Measurements from ENCODE around the gene TRMT2B. TPM values are rescaled to one million over a fixed set of nuclear protein-coding genes. Genes with fewer than 3 reads are reported as not detected.

The TRMT2B gene
- total RNA-seq, 1 donor from 2014 or later, result 5.0 TPM

DNA sequence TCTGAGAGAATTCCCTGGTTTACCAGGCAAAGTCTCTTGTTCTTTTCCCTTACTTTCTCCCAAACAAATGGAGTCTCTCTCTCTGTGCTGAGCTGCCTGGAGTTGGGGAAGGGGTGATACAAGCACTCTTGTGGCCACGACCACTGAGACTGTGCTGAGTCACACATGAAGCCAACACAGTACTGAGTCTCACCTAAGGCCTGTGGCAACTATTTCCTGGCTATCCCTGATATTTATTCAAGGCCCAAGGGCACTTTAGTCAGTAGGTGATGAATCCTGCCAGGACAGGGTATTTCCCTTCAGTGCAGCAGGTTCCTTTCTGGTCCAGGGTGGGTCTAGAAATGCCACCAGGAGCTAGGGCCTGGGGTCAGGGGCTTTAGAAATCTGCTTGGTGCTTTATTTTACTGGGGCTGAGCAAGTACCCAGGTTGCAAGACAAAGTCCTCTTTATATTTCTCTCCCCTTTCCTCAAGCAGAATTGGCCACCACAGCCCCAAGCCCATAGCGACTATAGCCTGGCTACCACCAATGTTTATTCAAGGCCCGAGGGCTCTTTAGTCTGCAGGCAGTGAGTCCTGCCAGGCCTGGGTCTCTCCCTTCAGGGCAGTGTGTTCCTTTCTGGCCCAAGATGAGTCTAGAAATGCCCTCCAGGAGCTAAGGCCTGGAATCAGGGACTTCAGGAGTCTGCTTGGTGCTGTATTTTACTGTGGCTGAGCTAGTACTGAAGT is 71.9 kb downstream of the TRMT2B start:
- H3K4me3 ChIP-seq (ENCODE audit: low read depth, low read length), result no peak overlapping the region
- no peak for DNase-seq (ENCODE audit: low read depth)
- TF ChIP-seq CTCF (conservative IDR thresholded peaks at IDR 0.05; ENCODE audit: low read depth, low read length), result no peak

GRCh38 chrX:100976211-100976610 is 75.7 kb downstream of the TRMT2B start:
- TF ChIP-seq CTCF (conservative IDR thresholded peaks at IDR 0.05; ENCODE audit: low read depth, low read length), result no peak
- DNase-seq (ENCODE audit: low read depth), result no peak
- H3K4me3 ChIP-seq (ENCODE audit: low read depth, low read length), result no peak overlapping the region

- H3K4me3 ChIP-seq (ENCODE audit: low read depth, low read length), result no peak overlapping the region
- no peak for DNase-seq (ENCODE audit: low read depth)
- TF ChIP-seq CTCF (conservative IDR thresholded peaks at IDR 0.05; ENCODE audit: low read depth, low read length), result no peak
Measured at GRCh38 chrX:100975212-100975611, 76.7 kb downstream of the TRMT2B start.

GRCh38 chrX:100973411-100973810 is 78.5 kb downstream of the TRMT2B start:
- no peak for TF ChIP-seq CTCF (conservative IDR thresholded peaks at IDR 0.05; ENCODE audit: low read depth, low read length)
- H3K4me3 ChIP-seq (ENCODE audit: low read depth, low read length), result no peak overlapping the region
- DNase-seq (ENCODE audit: low read depth), result no peak

DNA sequence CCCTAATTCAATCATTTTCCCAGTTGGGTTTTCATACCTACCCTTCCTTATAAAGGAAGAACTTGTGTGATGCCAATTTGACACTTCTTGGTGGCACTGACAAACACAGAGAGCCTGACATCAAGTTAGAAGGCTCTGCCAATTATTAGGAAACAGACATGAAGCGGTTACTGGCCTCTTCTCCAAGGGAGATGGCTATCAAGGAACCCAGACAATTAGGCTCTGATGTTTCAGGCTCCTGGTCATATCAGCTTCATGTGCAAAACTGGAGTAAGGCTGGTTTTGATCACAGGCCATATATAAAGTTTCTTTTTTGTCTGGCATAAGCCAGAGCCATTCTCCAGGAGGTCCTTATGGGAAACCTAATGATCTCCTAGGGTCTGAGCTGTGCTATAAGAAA is 82.0 kb downstream of the TRMT2B start:
- no peak overlapping the region for H3K4me3 ChIP-seq (ENCODE audit: low read depth, low read length)
- TF ChIP-seq CTCF (conservative IDR thresholded peaks at IDR 0.05; ENCODE audit: low read depth, low read length), result no peak

DNA sequence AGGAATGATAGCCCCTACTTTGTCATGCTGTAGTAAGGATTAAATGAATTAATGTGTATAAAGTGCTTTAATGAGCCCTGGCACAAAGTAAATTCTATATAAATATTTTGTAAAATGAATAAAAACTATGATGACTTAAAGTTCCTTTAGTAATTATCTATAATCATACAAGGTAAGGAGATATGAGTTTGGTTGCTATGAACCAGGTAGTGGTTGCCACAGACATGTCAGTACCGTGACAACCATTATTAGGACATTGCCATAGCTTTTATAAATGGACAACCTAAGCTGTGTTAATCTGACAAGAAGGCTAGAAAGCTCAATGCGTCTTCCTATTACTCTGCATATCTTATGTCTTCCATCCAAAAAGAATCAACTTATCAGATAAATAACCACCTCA is 82.5 kb downstream of the TRMT2B start, which contains the start of gene ARL13A:
TSS of gene ARL13A (plus strand) at position 301 of the 400 bp plus-strand sequence. CDS start 3,982 bp downstream, outside the sequence.
- DNase-seq (ENCODE audit: low read depth), result no peak
- H3K4me3 ChIP-seq (ENCODE audit: low read depth, low read length), result no peak within 1 kb of the TSS
- no peak for TF ChIP-seq CTCF (conservative IDR thresholded peaks at IDR 0.05; ENCODE audit: low read depth, low read length)

More for the DNA sequence above, 82.0 kb downstream of the TRMT2B start:
- DNase-seq (ENCODE audit: low read depth), result no peak

DNA sequence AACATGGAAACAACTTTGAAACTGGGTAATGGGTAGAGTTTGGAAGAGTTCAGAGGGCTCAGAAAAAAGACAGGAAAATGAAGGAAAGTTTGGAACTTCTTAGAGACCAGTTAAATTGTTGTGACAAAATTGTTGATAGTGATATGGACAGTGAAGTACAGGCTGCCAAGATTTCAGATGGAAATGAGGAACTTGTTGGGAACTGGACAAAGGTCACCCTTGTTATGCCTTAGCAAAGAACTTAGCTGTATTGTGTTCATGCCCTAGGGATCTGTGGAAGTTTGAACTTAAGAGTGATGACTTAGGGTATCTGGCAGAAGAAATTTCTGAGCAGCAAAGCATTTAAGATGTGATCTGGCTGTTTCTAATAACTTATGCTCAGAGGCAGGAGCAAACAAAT is 87.5 kb downstream of the TRMT2B start:
- H3K4me3 ChIP-seq (ENCODE audit: low read depth, low read length), result no peak overlapping the region
- no peak for TF ChIP-seq CTCF (conservative IDR thresholded peaks at IDR 0.05; ENCODE audit: low read depth, low read length)
- no peak for DNase-seq (ENCODE audit: low read depth)

All from epithelial cell of proximal tubule (primary cell).